IPS-NIHi7 (cell line): ENCODE measurements around the gene COBLL1.

ENCODE experiments used
- DNase-seq: peaks from one replicate; pipeline ENCODE4 v3.0.0; 2012; ENCODE audit warnings: mixed read lengths; ENCODE audit errors: extremely low spot score

COBLL1 gene

DNA sequence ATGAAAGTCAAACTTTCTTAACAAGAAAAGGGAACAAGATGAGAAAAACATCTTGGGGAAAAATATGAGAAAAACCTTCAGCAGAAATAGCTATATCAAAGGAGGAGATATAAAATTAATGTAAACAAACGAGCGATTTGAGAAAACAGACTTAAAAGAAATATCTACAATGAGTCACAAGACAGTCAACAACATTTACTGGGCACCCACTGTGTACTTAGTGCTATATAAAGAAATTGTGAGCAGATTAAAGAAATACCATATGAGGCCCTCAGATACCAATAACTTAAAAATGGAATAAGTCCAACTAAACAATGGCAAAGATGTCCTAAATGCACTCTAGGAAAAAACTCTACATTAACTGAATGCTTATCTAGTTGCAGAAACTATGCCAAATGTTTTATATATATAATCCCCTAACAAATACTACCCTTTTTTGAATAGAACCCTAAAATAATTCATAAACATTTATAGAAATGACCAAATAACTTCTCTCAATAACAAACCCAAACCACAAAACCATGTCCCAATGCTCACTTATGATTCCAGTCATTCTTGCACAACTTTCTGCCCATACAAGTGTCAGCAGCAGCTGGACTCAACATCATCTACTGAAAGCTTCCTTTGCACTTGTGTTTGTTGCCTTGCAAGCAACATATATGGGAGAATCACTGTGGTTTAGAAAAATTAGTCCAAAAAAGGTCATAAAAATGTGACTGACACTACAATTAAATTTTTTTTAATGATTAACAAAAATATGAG, 83.5 kb downstream of the COBLL1 start:
- DNase-seq: no peak

DNA sequence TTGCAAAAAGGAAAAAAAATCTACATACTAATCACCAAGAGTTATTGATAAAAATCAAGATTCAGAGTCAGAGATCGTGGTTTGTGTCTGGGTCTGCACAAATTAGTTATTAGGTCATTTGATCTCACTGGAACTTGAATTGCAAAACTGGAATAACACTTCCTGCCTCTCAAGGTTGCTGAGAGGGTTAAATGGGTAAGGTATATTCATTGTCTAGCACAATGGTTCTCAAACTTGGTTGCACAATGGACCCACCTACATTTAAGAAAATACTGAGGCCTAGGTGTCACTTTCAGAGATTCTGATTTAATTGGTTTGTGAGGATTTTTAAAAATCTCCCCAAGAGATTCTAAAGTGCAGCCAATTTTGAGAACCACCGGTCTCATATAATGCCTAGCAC, 84.8 kb downstream of the COBLL1 start:
- DNase-seq: no peak

DNA sequence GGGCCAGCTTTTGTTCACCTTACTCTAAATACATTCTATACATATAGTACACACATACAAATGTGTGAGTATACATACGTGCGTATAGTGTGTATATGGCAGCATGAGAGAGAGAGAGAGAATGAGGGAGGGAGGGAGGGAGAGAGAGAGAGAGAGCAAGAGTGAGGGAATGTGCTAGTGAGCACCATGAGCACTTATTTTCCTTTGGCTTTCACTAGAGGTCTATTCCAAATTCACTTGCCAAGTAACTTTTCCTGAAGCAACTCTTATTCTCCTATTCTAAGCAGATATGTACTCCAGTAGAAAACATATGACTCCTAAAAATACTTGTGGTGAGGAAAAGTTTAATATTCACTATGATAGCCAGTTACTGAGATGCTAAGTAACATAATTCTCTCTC, 85.7 kb downstream of the COBLL1 start:
- no peak for DNase-seq

DNA sequence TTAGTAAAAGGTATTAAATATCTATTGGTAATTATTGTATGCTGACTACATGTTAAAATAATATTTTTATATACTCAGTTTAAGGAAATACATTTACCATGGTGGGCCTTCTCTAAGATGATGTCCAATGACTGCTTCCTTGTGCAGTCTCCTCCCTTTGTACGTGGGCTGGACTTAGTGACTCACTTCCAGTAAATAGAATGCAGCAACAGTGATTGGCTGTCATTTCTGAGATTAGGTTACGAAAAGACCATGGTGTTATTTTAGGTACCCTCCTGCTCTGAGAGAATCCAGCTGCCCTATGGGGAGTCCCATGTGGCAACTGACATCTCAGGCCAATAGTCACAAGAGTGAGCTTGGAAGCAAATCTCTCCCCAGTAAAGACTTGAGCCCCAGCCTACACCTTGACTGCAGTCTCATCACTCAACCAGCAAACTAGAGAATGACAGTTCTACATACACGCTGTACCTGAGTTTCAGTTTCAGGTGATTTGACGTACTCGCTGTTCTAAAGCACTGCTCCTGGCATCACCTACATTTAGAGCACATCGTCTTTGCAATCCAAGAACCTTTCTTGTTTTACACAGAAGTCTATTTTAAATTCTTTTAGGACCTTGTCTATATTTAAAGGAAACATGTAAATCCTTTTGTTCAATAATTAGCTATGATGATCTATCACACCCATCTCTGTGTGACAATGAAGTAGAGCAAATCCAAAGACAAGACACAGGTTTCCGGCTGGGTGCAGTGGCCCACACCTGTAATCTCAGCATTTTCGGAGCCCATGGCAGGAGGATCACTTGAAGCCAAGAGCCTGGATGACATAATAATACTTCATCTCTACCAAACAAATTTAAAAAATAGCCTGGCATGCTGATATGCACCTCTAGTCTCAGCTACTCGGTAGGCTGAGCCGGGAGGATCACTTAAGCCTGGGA, 87.2 kb downstream of the COBLL1 start:
- no peak for DNase-seq

DNA sequence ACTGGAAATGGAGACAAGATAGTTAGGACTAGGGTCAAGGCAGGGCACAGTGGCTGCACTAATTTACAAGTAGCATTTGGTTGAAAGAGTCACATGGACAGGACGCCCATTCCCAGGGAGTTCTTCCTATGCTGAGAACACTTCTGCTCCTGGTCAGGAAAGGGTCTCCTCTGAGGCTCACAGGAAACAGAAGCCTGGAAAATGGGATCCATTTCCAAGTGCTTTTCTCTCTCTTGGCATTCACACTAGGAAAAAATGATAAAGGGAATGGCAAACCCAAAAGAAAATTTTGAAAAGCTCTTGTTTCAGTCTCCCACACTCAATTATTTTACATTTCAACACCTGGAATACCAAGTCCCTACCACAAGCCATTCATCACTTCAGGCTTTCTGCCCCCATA, 88.7 kb downstream of the COBLL1 start:
- no peak for DNase-seq

DNA sequence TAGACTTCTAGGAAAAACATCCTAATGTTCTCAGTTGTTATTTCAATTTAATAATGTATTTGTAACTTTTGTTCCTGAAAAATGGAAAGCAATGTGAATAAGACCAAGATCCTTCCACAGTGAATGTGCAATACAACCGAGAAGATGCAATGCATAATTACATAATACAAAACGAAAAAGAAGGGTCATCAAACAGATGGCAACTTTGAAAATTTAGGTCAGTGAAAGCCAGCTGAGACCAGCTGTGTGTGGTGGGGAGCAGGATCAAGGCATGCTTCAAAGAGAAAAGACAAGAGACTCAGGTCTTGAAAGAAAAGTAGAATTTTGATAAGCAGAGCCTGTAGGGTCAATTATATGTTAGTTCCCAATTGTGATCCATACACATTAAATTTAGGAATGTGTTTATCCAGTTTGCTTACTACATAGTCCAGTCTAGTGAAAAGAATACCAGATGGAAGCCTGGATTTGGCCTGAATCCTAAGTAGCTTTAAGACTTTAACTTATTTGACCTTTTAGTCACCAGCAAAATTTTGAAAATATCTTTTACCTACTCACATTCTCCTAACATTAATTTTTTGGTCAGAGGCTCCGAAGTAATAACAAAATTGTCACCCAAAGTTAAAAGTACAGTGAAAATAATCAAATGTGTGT, 93.7 kb downstream of the COBLL1 start:
- DNase-seq: no peak

DNA sequence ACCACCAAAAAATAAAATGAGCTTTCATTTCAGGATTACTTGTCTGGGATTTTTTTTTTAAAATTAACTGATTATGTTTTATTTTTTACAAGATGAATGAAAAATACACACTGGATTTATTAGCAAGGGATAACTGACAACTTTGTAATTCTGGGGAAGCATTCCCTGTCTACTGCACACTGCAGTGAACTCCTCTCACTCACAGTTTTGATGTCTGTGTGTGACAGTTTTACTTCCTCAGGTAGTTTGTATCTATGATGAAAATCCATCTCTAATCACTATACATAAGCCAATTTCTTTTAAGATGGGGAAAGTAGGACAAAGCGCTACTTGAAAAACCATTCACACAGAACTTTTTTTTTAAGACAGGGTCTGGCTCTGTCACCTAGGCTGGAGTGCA, 94.5 kb downstream of the COBLL1 start:
- no peak for DNase-seq

DNA sequence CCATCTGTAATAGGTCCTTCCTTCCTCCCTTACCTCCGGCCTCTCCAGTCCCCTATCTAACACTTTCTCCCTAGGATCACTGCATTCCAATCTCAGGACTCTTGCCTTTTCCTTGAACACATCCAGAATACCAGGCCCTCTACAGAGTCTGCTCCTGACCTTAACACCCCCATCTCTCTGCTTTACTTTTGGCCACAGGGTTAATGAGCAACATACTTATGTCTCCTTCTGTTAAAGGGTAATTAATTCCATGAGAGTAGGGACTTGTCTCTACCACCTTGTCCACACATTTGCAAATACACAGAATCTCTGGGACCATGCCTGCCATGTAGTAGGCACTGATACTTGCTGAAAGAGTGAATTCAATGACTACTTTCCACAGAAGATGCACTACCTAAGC, 94.9 kb downstream of the COBLL1 start:
- DNase-seq: no peak

DNA sequence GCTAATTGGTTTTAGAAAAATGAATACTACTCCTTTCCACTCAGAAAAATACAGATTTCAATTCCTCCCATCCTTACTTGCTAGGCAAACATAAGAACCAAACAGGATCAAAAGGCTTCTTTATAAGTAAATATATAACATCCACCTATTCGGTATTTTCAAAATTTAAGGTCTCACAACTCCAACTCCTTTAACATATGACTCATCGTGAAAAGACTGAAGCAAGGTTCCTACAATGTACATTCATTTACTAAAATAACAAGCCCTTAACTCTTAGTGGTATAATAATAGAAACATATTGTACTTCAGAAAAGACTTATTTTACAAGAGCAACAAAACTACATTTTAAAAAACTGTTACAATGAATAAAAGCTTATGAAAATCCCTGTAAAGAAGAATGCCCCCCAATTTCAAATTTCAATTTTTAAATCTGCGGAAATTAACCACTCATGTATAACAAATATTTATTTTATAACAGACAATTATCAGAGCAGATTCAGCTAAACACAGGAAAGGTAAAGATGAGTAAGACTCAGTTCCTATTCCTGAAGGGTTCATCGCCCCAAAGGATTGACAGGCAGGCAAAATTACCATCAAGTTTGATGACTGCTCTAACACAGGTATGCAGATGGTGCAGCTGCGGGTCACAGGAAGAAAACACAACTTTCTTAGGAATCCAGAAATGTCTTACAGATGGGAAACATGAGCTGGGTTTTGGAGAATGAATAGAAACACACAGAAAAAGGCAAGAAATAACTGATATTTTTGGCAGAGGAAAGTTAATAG, 96.4 kb downstream of the COBLL1 start:
- no peak for DNase-seq

DNA sequence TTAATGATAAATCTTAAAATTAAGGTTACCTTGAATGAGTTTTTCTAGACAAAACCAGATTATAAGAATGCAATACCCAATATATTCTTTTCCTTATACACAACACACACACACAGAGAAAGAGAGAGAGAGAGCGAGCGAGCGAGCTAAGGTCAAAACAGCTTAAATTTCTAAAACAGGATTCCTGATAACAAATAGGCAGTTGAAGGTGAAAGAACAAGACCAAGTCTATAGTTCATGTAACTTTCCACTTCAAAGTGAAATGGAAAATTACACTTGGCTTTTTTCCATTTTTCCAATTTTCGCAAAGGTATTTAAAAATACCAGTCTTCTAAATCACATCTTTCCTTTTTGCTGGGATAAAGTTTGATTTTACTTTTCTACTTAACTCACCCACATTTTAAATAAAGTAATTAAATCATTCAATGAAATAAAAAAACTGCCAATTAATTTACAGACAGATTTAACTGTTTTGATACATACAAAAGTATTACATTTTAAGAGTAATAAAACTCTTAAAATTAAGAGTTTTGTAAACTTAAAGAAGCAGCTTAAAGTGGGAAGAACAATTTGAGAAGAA, 98.8 kb downstream of the COBLL1 start:
- DNase-seq: no peak

DNA sequence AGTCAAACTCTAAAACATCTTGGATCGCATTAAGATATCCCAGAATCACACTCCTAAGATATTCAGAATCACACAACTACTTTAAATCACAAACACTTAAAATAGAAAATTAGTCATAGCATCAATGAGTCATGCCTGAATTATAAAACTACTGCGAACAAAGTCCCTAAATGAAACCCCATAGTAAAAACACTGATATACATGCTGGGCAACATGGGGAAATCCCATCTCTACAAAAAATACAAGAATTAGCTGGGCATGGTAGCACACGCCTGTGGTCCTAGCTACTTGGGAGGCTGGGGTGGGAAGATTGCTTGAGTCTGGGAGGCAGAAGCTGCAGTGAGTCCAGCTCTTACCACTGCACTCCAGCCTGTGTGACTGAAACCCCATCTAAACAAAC, 101.7 kb downstream of the COBLL1 start:
- no peak for DNase-seq

DNA sequence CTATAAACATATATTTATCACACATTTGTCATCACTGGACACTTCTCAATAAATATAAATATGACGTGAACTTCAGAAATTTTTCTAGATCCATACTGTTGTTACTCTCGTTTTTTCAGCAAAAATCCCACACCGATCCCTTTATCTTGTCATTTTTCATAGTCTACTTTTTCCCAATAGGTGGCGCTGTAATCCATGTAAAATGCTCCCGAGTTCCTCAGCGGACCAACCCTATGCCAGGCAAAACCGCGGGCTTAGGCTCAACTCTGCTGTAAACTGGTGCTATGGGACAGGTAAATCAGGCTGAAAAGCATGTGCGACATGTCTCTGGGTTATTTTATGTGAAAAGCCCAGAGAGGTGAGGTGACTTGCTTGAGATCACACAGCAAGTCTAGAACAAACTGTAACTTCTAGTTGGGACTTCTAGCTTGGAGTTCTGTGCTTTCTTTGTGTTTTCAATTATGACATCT, 104.0 kb downstream of the COBLL1 start:
- peak; percentile 86 for DNase-seq

DNA sequence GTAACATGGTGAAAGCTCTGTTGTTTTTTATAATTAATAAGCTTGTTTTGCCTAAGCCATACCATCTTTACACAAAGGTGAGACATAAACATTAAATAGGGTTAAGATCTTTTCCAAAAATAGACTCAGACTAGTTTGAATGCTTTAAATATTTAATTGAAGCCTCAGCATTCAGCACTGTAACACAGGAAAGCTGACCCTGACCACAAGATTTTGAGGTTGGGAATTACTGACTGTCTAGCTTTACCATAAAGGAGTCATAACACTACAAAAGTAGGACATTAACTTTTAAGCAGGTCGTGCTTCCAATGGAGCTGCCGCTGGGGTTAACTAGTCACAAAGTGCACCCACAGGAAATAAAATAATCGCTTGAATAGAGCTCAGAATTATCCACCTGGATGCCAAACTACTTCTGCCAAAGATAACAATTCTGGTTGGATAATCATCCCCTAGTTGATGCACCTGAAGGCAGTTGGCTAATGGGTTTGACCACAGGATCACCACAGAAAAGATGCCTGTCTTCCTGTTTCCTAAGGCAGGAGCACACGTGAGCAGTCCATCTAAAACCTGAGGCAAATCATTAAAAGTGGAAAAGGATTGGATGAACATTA, 106.2 kb downstream of the COBLL1 start:
- no peak for DNase-seq

DNA sequence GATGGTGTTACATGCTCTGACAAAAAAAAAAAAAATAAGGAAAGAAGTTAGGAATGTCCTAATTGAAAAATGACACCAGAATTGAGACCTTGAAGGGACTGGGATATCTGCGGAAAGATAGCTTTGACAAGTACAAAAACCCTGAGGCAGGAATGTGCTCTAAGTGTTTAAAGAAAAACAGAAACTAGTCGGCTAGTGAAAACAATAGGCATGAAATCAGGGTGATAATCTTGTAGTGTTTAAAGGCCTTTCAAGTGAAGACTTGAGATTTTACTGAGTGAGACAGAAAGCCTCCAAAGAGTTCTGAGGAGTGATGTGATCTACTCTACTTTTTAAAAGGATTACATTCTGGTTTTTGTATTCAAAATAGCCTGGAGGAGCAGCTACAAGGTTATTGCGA, 107.4 kb downstream of the COBLL1 start:
- DNase-seq: no peak

DNA sequence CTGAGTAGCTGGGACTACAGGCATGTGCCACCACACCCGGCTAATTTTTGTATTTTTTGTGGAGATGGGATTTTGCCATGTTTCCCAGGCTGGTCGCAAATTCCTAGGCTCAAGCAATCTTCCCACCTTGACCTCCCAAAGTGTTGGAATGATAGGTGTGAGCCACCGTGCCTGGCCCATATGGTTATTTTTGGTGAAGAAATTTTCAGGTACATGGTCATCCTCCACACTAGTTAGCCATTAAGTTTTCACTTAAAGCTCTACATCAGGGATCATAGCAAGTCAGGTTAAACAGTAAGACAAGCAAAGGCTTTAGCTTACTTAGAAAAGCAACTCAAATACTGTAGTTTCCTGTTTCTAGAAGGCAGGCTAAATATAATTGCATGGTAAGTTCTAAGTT, 116.1 kb downstream of the COBLL1 start:
- no peak for DNase-seq

DNA sequence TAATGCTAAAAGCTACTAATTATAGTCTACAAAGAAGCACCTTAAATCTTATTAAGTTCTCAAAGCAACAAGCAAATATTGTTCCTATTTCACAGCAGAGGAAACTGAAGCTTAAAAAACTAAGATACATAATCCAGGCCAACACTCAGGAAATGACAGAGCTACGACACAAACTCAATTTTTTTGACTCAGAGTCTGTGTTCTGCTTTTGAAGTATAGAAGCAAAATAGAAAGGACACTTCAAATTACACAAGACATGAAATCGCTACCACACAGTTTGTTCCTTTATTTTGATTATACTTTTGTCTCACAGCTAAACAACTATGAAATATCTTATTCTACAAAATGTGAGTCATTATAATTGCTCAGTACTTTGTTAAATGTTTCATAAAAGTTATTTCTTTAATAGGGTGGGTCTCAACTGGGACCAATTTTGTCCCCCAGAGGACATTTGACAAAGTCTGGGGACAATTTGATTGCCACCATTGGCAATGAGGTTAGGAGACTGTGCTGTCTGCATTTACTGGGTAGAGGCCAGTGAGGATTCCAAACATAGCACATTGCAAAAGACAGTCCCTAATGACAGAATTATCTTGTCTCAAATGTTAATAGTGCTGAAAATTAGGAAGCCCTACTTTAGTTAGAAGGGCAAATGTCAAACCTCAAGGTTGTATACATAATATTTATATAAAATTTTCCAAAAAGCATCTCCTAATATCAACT, 118.8 kb downstream of the COBLL1 start:
- DNase-seq: no peak

DNA sequence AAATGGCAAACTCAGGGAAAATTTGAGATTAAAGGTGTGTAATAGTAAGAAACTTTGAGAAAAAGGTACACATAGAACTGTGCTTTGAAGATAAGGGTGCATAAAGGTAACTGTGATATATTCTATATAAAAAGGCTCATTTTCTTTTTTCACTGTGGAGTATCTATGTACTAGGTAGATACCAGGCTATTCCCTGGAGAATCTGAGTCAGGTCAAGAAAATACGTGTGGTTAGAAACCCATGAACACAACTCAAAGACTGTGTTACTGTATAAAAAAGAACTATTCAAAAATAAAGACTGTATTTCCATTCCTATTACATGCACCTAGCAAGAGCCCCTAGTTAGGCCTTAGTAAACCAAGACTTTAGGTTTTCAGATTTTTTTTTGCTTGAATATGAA, 120.2 kb downstream of the COBLL1 start:
- no peak for DNase-seq

DNA sequence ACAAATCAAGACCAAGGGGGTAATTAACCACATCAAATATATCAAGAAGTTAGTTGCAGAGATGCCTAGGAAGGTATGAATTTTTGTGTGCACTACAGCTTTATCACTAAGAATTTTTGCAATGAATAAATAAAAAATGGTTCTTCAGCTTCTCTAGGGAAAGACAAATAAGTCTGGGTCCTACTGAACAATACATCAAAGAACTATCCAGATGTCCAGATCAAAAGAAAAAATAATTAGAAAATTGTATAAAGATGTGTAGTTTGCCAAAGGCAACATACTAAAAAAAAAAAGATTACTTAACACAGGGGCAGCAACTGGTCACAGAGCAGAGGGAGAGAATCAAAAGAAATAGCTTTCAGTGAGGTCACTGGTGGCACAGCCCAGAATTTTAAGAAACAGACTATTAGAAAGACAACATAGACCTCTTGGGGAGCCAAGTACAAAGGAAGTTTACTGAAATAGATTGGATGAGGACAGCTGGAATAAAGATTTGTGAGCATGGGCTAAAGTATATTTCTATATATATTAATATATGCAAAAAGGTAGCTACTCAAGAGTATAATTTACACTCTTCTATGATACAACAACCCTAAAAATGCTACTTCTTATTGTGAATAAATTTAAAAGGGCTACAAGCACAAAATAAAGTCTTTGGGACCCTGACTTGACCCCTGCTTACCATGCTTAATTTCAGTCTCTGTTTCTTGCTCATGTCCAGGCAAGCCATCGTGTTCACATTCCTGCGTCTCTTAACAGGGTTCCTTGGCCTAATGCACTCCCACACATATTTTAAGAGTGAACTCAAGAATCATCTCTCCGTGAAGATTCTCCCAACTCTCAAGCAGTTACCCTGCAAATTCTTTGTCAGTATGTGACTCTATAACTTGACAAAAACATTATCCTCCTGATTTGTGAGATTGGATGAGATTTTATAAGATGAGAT, 121.4 kb downstream of the COBLL1 start:
- no peak for DNase-seq
